ENCODE results near the gene APOL4.

DNA sequence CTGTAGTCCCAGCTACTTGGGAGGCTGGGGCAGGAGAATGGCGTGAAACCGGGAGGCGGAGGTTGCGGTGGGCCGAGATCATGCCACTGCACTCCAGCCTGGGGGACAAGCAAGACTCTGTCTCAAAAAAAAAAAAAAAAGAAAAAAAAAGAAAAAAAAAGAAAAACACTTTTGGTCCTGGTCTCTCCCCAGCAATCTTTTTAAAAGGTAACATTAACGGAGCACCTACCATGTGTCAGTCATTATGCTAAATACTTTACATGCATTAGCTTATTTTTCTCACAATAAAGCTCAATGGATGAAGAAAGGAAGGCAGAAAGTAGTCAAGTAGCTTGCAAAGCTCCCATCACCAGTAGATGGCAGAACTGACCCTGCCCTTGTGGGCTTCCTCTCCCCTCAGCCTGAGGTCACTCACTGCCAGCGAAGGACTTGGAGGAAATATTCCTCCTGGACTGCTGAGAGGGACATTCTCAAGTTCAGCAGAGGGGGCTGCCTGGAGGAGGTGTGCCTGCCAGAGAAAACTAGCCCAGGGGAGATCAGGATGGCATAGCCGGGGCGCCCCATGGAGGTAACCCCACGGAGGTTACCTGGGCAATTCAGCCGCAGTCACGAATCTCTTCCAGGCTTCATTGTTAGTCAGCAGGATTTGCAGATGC is 56.6 kb downstream of the APOL4 start:
- TF ChIP-seq, protein P1, sequence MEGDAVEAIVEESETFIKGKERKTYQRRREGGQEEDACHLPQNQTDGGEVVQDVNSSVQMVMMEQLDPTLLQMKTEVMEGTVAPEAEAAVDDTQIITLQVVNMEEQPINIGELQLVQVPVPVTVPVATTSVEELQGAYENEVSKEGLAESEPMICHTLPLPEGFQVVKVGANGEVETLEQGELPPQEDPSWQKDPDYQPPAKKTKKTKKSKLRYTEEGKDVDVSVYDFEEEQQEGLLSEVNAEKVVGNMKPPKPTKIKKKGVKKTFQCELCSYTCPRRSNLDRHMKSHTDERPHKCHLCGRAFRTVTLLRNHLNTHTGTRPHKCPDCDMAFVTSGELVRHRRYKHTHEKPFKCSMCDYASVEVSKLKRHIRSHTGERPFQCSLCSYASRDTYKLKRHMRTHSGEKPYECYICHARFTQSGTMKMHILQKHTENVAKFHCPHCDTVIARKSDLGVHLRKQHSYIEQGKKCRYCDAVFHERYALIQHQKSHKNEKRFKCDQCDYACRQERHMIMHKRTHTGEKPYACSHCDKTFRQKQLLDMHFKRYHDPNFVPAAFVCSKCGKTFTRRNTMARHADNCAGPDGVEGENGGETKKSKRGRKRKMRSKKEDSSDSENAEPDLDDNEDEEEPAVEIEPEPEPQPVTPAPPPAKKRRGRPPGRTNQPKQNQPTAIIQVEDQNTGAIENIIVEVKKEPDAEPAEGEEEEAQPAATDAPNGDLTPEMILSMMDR (IDR thresholded peaks at IDR 0.05), result peak; percentile 83
- TF ChIP-seq EZH2 (IDR thresholded peaks at IDR 0.05) (no peak), EZH2phosphoT487 (IDR thresholded peaks at IDR 0.05) (no peak)

Data from neural progenitor cell (in vitro differentiated cells).